ENCODE measurements around the gene ABCF3.

GRCh38 chr3:184174284-184174645 lies 11.7 kb upstream of the ABCF3 start:
- no peak for TF ChIP-seq PAX5 (IDR thresholded peaks at IDR 0.05; ENCODE audit: insufficient read depth, low read length, severe bottlenecking)
- no peak for TF ChIP-seq POLR2AphosphoS5 (IDR thresholded peaks at IDR 0.05; ENCODE audit: low read depth, low read length)
- no peak for TF ChIP-seq POLR2A (IDR thresholded peaks at IDR 0.05; ENCODE audit: low read depth, low read length)

Data from GM12891 (cell line).